K562 (cell line): ENCODE measurements around the gene PHLDB3.

ENCODE experiments used
- CREB1 ChIP-seq, 2 experiments: sonication (generic) in 1 of 2; formaldehyde crosslinking in 1 of 2; IDR thresholded peaks; 2 replicates each; pipeline versions ENCODE4 v1.6.1 to v1.8.0; 2012 to 2022; ENCODE audit warnings: inconsistent platforms in 1 of 2, mild to moderate bottlenecking in 1 of 2, missing genetic modification reagents in 1 of 2, moderate library complexity in 1 of 2
- EZH2 ChIP-seq: IDR thresholded peaks from 2 replicates; pipeline ENCODE4 v1.6.1; 2012; ENCODE audit warnings: low read depth, mild to moderate bottlenecking, inconsistent platforms, low read length, borderline replicate concordance
- FOXM1 ChIP-seq, 2 experiments: fragments of 450-650 bp in 1 of 2; sonication (generic) in 1 of 2; formaldehyde crosslinking in 1 of 2; IDR thresholded peaks; 2 replicates each; pipeline versions ENCODE4 v1.6.1 to v1.9.0; 2017 to 2022; ENCODE audit warnings: low read depth in 2 of 2, mild to moderate bottlenecking in 2 of 2, missing genetic modification reagents in 1 of 2, moderate library complexity in 1 of 2
- MAZ ChIP-seq, 2 experiments: fragments of 450-650 bp in 1 of 2; sonication (generic) in 1 of 2; formaldehyde crosslinking; IDR thresholded peaks in 1 of 2; conservative IDR thresholded peaks in 1 of 2; 2 replicates each; pipeline versions ENCODE4 v1.4.0 to v1.5.0; 2020; ENCODE audit warnings: mild to moderate bottlenecking in 1 of 2, missing genetic modification reagents in 1 of 2
- MTF1 ChIP-seq: fragments of 250-450 bp; sonication (Bioruptor Pico); IDR thresholded peaks from 2 replicates; pipeline ENCODE4 v1.9.0; 2021; ENCODE audit warnings: moderate library complexity, mild to moderate bottlenecking, inconsistent platforms, borderline replicate concordance
- POLR2A ChIP-seq: fragments of 450-650 bp; conservative IDR thresholded peaks from 2 replicates; pipeline ENCODE4 v1.6.1; 2016
- RFX7 ChIP-seq: fragments of 250-450 bp; sonication (Bioruptor Pico); IDR thresholded peaks from 2 replicates; pipeline ENCODE4 v1.5.1; 2021; ENCODE audit warnings: mild to moderate bottlenecking
- SP1 ChIP-seq: sonication (generic); formaldehyde crosslinking; IDR thresholded peaks from 2 replicates; pipeline ENCODE4 v1.8.1; 2022; ENCODE audit warnings: mild to moderate bottlenecking, missing genetic modification reagents
- THRAP3 ChIP-seq: fragments of 450-650 bp; IDR thresholded peaks from 2 replicates; pipeline ENCODE4 v1.6.1; 2016; ENCODE audit warnings: mild to moderate bottlenecking, inconsistent platforms, borderline replicate concordance
- ZNF316 ChIP-seq: fragments of 450-650 bp; IDR thresholded peaks from 2 replicates; pipeline ENCODE4 v1.6.1; 2016
- TF ChIP-seq, protein P1 (sequence below), 3 experiments: IDR thresholded peaks in 2 of 3; conservative IDR thresholded peaks in 1 of 3; 2 replicates each; pipeline ENCODE4 v1.5.1; 2011 to 2012; ENCODE audit warnings: low read length in 3 of 3, mild to moderate bottlenecking in 3 of 3, control low read depth in 2 of 3, improper control_type of control experiment in 1 of 3, inconsistent platforms in 1 of 3, low read depth in 1 of 3, mixed read lengths in 1 of 3, moderate library complexity in 1 of 3; ENCODE audit not compliant: insufficient read depth in 2 of 3
- TF ChIP-seq, protein P2 (sequence below): fragments of 450-650 bp; IDR thresholded peaks from 2 replicates; pipeline ENCODE4 v1.6.1; 2018; ENCODE audit not compliant: partially characterized antibody
- TF ChIP-seq, protein P3 (sequence below): sonication (generic); formaldehyde crosslinking; IDR thresholded peaks from 2 replicates; pipeline ENCODE4 v1.9.0; 2022; ENCODE audit warnings: mild to moderate bottlenecking, missing genetic modification reagents

DNA sequence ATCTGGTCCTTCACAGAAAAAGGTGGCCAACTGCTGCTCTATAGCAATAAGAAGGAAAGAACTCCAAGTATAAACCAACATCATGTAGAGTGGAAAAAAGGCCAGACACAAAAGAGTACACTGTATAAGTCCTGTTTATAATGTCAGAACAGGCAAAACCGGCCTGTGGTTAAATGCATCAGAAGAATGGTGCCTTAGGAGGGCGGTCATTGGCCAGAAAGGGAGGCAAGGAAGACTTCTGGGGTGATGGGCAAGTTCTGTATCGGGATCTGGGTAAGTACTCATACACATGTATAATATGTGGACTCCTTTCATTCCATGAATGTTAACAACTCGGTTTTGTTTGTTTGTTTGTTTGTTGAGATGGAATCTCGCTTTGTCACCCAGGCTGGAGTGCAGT, 18.4 kb upstream of the PHLDB3 start:
- TF ChIP-seq EZH2 (no peak), CREB1 (IDR thresholded peaks at IDR 0.05) (no peak), CREB1 (CRISPR knock-in tag; IDR thresholded peaks at IDR 0.05) (no peak), ZNF316 (no peak), FOXM1 (IDR thresholded peaks at IDR 0.05; ENCODE audit: low read depth) (no peak), FOXM1 (CRISPR knock-in tag; IDR thresholded peaks at IDR 0.05; ENCODE audit: low read depth) (no peak), MAZ (CRISPR knock-in tag; conservative IDR thresholded peaks at IDR 0.05 in 1 of 2, IDR thresholded peaks at IDR 0.05 in 1 of 2) (no peak), RFX7 (no peak), POLR2A (no peak), SP1 (no peak), THRAP3 (no peak), MTF1 (CRISPR knock-in tag) (no peak)
- TF ChIP-seq, protein P1, sequence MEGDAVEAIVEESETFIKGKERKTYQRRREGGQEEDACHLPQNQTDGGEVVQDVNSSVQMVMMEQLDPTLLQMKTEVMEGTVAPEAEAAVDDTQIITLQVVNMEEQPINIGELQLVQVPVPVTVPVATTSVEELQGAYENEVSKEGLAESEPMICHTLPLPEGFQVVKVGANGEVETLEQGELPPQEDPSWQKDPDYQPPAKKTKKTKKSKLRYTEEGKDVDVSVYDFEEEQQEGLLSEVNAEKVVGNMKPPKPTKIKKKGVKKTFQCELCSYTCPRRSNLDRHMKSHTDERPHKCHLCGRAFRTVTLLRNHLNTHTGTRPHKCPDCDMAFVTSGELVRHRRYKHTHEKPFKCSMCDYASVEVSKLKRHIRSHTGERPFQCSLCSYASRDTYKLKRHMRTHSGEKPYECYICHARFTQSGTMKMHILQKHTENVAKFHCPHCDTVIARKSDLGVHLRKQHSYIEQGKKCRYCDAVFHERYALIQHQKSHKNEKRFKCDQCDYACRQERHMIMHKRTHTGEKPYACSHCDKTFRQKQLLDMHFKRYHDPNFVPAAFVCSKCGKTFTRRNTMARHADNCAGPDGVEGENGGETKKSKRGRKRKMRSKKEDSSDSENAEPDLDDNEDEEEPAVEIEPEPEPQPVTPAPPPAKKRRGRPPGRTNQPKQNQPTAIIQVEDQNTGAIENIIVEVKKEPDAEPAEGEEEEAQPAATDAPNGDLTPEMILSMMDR (IDR thresholded peaks at IDR 0.05 in 2 of 3, conservative IDR thresholded peaks at IDR 0.05 in 1 of 3; ENCODE audit: insufficient read depth in 2 of 3, low read depth in 1 of 3, low read length in 3 of 3), result no peak
- TF ChIP-seq, protein P2, sequence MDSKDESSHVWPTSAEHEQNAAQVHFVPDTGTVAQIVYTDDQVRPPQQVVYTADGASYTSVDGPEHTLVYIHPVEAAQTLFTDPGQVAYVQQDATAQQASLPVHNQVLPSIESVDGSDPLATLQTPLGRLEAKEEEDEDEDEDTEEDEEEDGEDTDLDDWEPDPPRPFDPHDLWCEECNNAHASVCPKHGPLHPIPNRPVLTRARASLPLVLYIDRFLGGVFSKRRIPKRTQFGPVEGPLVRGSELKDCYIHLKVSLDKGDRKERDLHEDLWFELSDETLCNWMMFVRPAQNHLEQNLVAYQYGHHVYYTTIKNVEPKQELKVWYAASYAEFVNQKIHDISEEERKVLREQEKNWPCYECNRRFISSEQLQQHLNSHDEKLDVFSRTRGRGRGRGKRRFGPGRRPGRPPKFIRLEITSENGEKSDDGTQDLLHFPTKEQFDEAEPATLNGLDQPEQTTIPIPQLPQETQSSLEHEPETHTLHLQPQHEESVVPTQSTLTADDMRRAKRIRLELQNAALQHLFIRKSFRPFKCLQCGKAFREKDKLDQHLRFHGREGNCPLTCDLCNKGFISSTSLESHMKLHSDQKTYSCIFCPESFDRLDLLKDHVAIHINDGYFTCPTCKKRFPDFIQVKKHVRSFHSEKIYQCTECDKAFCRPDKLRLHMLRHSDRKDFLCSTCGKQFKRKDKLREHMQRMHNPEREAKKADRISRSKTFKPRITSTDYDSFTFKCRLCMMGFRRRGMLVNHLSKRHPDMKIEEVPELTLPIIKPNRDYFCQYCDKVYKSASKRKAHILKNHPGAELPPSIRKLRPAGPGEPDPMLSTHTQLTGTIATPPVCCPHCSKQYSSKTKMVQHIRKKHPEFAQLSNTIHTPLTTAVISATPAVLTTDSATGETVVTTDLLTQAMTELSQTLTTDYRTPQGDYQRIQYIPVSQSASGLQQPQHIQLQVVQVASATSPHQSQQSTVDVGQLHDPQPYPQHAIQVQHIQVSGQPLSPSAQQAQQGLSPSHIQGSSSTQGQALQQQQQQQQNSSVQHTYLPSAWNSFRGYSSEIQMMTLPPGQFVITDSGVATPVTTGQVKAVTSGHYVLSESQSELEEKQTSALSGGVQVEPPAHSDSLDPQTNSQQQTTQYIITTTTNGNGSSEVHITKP, result no peak
- TF ChIP-seq, protein P3, sequence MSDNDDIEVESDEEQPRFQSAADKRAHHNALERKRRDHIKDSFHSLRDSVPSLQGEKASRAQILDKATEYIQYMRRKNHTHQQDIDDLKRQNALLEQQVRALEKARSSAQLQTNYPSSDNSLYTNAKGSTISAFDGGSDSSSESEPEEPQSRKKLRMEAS, result no peak
